Heart right ventricle (tissue), 16 donors: ENCODE measurements around the gene IFNL1. TPM values are rescaled to one million over a fixed set of nuclear protein-coding genes. Genes with fewer than 3 reads are reported as not detected.
A peak's percentile ranks its signal among the peaks of the same experiment; 100 is the strongest.

Source experiments
- ATAC-seq, 8 donors: fragments of 200-7000 bp; cut with Tn5 transposase; one replicate each; pipeline ENCODE4 v1.9.1; 2020; ENCODE audit warnings: mild to moderate bottlenecking in 8 of 8, moderate library complexity in 8 of 8, moderate number of reproducible peaks in 1 of 8
- DNase-seq, 2 donors: peaks; one replicate each; pipeline ENCODE4 v3.0.0-alpha.2; 2020
- H3K27ac ChIP-seq, 10 donors: fragments of 200-600 bp; sonication (generic) in 2 of 10; one replicate each; pipeline versions ENCODE4 v1.5.0 to v1.8.0; 2020 to 2022; ENCODE audit warnings: mild to moderate bottlenecking in 3 of 10
- H3K27me3 ChIP-seq, 7 donors: fragments of 200-600 bp; one replicate each; pipeline ENCODE4 v1.8.0; 2021 to 2022; ENCODE audit warnings: mild to moderate bottlenecking in 2 of 7
- H3K36me3 ChIP-seq, 9 donors: fragments of 200-600 bp; sonication (generic) in 1 of 9; one replicate each; pipeline versions ENCODE4 v1.5.0 to v1.8.0; 2020 to 2022; ENCODE audit warnings: mild to moderate bottlenecking in 2 of 9
- H3K4me1 ChIP-seq, 9 donors: fragments of 200-600 bp; sonication (generic) in 1 of 9; one replicate each; pipeline versions ENCODE4 v1.5.0 to v1.8.0; 2020 to 2022; ENCODE audit warnings: mild to moderate bottlenecking in 4 of 9
- H3K4me3 ChIP-seq, 10 donors: fragments of 200-600 bp; sonication (generic) in 2 of 10; one replicate each; pipeline versions ENCODE4 v1.5.0 to v1.8.0; 2020 to 2022; ENCODE audit warnings: mild to moderate bottlenecking in 7 of 10, moderate library complexity in 2 of 10
- H3K9me3 ChIP-seq, 11 donors: fragments of 200-600 bp in 10 of 11; sonication (generic) in 2 of 11; one replicate each; pipeline versions ENCODE4 v1.5.0 to v1.8.0; 2013 to 2022; ENCODE audit warnings: mild to moderate bottlenecking in 2 of 11, control low read depth in 1 of 11, moderate library complexity in 1 of 11
- CTCF ChIP-seq, 9 donors: fragments of 200-600 bp; sonication (generic) in 2 of 9; IDR thresholded peaks; one replicate each; pipeline versions ENCODE4 v1.5.0 to v1.8.0; 2021 to 2022; ENCODE audit warnings: antibody characterized with exemption in 9 of 9, mild to moderate bottlenecking in 5 of 9, moderate library complexity in 1 of 9
- whole genome bisulfite sequencing, 2 donors: extraction: QIAGEN DNeasy Blood & Tissue Kit; methylation state at CpG; one replicate each; pipeline ENCODE4 v1.1.7; 2013; ENCODE audit warnings: inconsistent platforms in 1 of 2; 5-methylcytosine and 5-hydroxymethylcytosine counted together
- intact Hi-C, 10 donors: fragments of 100-400 bp; cut with DNase I; formaldehyde crosslinking; loops; one replicate each; pipeline versions ENCODE4 v1.11.1 to v1.14.2; 2022
- long read RNA-seq, 3 donors: library from polyadenylated mRNA; unstranded; transcript quantifications; one replicate each; pipeline ENCODE4 v2.0.0, GENCODE V29; 2020 to 2021
- polyA plus RNA-seq, 2 donors: library from polyadenylated mRNA; stranded (reverse); fragments of 200-250 nt; gene quantifications; one replicate each; pipeline ENCODE4 v1.2.3, GENCODE V29; 2013
- total RNA-seq, 10 donors: library from RNA; stranded (reverse); fragmentation: NEBNext Ultra II Directional in 3 of 10; extraction: Animal tissue kit (Norgen Biotek cat#: 25700) in 3 of 10; gene quantifications; one replicate each; pipeline versions ENCODE4 v1.2.1 to v1.2.4, GENCODE V29; 2021 to 2023
- donor health status: Arrhythmogenic right ventricular cardiomyopathy.
- donor health status: ischemic (EF 13 %, LVEDD 7.1; RV severe dilation, severe dysfunction).
- donor health status: healthy with polysubstance abuse.
- donor health status: DM: no; HTN: yes; CAD: no.
- donor health status: DM: no; HTN: no; CAD: no.
- donor health status: ischemic (EF 25% LVEDD 6.9; RV normal size, moderate dysfunction).
- donor health status: ischemic (EF 25% LVEDD 5.7; RV mildly dilated, moderate dysfunction).
- donor health status: healthy.
- donor health status: DM: yes; HTN: yes; CAD: no.
- donor health status: Ischemic cardiomyopathy.
- donor health status: ischemic (EF 35%, LVEDD 5.7; RV mildly dilated, moderate dysfunction).
- donor health status: nonischemic (EF 11% LVEDD 7.7; RV severe dilation, severe dysfunction).
- donor health status: DM: yes; HTN: yes; CAD: no.
- donor health status: PGD.
- donor health status: ischemic (EF 29% LVEDD 5.4; RV normal size, mild dysfunction).
- donor health status: nonischemic (EF 23%, LVEDD 6.1; RV moderate dilation, normal function).

Gene IFNL1
- total RNA-seq, result not detected
- not detected for polyA plus RNA-seq
- long read RNA-seq, donor 1, result 0 reads
- long read RNA-seq, donor 2, result 0 reads
- long read RNA-seq, donor 3, result 0 reads

DNA sequence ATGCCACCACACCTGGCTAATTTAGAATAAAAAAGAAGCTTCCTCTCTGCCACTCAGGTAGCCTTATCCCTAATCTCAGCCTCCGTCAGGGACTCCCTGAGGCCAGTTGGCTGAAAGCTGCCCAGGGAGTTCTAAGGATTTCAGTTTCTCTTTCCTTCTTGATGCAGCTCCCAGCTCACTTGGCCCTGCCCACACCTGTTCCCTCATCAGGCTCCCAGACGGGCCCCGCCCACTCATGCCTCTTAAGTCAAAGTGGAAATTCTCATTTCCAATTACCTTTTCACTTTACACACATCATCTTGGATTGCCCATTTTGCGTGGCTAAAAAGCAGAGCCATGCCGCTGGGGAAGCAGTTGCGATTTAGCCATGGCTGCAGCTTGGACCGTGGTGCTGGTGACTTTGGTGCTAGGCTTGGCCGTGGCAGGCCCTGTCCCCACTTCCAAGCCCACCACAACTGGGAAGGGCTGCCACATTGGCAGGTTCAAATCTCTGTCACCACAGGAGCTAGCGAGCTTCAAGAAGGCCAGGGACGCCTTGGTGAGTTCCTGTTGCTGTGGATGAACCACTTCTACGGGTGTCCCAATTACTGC lies at the start of gene IFNL1:
Gene IFNL1 (plus strand): TSS at position 353 of the 591 bp plus-strand sequence. CDS start 15 bp downstream, at position 368.
- peaks cover 0 to 69% (median 38%) of the 10 kb centered on the region in 7 donors for H3K27me3 ChIP-seq
- no peak within 1 kb of the TSS for H3K4me3 ChIP-seq
- intact Hi-C loops, result no loop called here
- 83 to 85% methylated on average over 11 of the region's 11 CpGs for WGBS, 2 donors
- H3K9me3 ChIP-seq, result no peaks in the 10 kb centered on the region
- no peak within 1 kb of the TSS for H3K27ac ChIP-seq
- TF ChIP-seq CTCF (IDR thresholded peaks at IDR 0.05), result no peak
- DNase-seq (no peak), ATAC-seq (no peak)
- H3K36me3 ChIP-seq, result no peaks in the 10 kb centered on the region
- H3K4me1 ChIP-seq, result no peaks in the 10 kb centered on the region

DNA sequence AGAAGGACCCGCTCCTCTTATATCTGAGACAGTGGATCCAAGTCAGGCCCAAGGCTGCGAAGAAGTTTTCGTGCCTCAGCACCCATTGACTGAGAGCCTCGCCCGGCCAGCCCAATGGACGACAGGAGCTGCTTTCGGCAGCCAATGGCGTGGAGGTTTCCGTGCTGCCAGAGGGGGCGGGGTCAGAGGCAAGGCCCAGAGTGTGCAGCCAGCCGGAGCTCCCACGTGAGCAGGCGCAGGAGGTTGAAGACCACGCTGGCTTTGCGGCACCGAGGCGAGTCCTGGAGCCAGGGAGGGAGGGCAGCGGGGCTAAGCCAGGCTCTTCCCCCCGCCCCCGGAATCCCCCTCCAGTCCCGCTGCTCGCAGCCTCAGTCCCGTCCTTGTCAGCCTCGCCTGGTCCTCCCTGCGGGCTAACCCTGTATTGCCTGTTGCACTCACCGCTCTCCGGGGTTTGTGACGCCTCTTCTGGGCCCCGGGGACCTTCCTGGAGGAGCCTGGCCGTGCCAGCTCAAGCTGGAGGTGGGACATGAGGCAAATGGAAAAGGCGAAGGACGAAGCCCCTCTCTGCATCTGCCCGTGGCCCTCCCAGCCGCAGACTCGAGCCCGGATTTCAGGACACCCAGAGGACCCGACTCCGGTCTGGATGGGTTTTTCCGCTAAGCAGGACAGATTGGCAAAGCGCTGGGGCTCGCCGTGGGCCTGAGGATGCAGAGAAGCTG lies 49.1 kb upstream of the IFNL1 start:
- Histone ChIP-seq H3K4me3 (peak overlapping the region in 1 of 10 donors; percentile 7), H3K27ac (no peak overlapping the region), H3K4me1 (peaks cover 0 to 14% (median 8%) of the 10 kb centered on the region in 9 donors), H3K27me3 (peaks cover 21 to 75% (median 57%) of the 10 kb centered on the region in 7 donors), H3K9me3 (no peaks in the 10 kb centered on the region), H3K36me3 (no peaks in the 10 kb centered on the region)
- intact Hi-C loops, result no loop called here
- TF ChIP-seq CTCF (IDR thresholded peaks at IDR 0.05), result no peak
- peak in 4 of 8 donors; percentile 39 to 64 (median 49) for ATAC-seq
- peak in 1 of 2 donors; percentile 16 for DNase-seq
- WGBS, 2 donors, result 10 to 15% methylated on average over 42 of the region's 42 CpGs

GRCh38 chr19:39247701-39248664 lies 48.2 kb upstream of the IFNL1 start:
- peak overlapping the region in 1 of 10 donors; percentile 7 for H3K4me3 ChIP-seq

More at GRCh38 chr19:39247701-39248664, 48.2 kb upstream of the IFNL1 start:
- Histone ChIP-seq H3K27me3 (peaks cover 21 to 74% (median 58%) of the 10 kb centered on the region in 7 donors), H3K36me3 (no peaks in the 10 kb centered on the region), H3K27ac (no peak overlapping the region), H3K9me3 (no peaks in the 10 kb centered on the region), H3K4me1 (peaks cover 0 to 14% (median 8%) of the 10 kb centered on the region in 9 donors)
- 11% methylated on average over 90 to 92 of the region's 92 CpGs for WGBS, 2 donors
- DNase-seq (no peak), ATAC-seq (peak in 3 of 8 donors; percentile 30 to 69 (median 61))
- TF ChIP-seq CTCF (IDR thresholded peaks at IDR 0.05), result no peak
- intact Hi-C loops, result no loop called here
